H1 (cell line): ENCODE results near the gene ZNF546. TPM values are rescaled to one million over a fixed set of nuclear protein-coding genes. Genes with fewer than 3 reads are reported as not detected.

Experiments
- CHD7 ChIP-seq: fragments of 300-600 bp; sonication (generic); IDR thresholded peaks from 2 replicates; pipeline ENCODE4 v1.7.1; 2012; ENCODE audit warnings: low read length, moderate library complexity, mild to moderate bottlenecking, inconsistent platforms; ENCODE audit not compliant: insufficient replicate concordance
- RBBP5 ChIP-seq: IDR thresholded peaks from 2 replicates; pipeline ENCODE4 v1.7.1; 2012; ENCODE audit warnings: low read depth, mild to moderate bottlenecking, inconsistent platforms, low read length, moderate library complexity, borderline replicate concordance
- polyA plus RNA-seq, 7 experiments: library from polyadenylated mRNA; depleted of rRNA in 3 of 7; stranded (reverse) in 5 of 7; unstranded in 2 of 7; fragments of >200 nt in 5 of 7; fragments of 200-250 nt in 2 of 7; gene quantifications; 1 replicate in 5 of 7; 2 replicates in 1 of 7; 4 replicates in 1 of 7; pipeline versions ENCODE4 v1.2.1 to v1.2.3, GENCODE V29; 2011 to 2013; ENCODE audit warnings: missing spikeins in 2 of 7, mixed read lengths in 2 of 7
- total RNA-seq: library from RNA; stranded (reverse); fragmentation: NEBNext Ultra II Directional; extraction: Animal tissue kit (Norgen Biotek cat#: 25700); gene quantifications from 2 replicates; pipeline ENCODE4 v1.2.1, GENCODE V29; 2021

The ZNF546 gene
- total and polyA plus RNA-seq, 2 of the 8 experiments (the other 6 are each of a cell fraction or from before 2014, with no cell fraction given) = 0.21 to 1.1 TPM

GRCh38 chr19:39993605-39994004, 3.3 kb upstream of the ZNF546 start (continued):
- TF ChIP-seq CHD7 (no peak), RBBP5 (no peak)
- TF ChIP-seq, all 59 proteins: peak for 0
